ENCODE data around the gene ALOX15B.

ALOX15B gene

DNA sequence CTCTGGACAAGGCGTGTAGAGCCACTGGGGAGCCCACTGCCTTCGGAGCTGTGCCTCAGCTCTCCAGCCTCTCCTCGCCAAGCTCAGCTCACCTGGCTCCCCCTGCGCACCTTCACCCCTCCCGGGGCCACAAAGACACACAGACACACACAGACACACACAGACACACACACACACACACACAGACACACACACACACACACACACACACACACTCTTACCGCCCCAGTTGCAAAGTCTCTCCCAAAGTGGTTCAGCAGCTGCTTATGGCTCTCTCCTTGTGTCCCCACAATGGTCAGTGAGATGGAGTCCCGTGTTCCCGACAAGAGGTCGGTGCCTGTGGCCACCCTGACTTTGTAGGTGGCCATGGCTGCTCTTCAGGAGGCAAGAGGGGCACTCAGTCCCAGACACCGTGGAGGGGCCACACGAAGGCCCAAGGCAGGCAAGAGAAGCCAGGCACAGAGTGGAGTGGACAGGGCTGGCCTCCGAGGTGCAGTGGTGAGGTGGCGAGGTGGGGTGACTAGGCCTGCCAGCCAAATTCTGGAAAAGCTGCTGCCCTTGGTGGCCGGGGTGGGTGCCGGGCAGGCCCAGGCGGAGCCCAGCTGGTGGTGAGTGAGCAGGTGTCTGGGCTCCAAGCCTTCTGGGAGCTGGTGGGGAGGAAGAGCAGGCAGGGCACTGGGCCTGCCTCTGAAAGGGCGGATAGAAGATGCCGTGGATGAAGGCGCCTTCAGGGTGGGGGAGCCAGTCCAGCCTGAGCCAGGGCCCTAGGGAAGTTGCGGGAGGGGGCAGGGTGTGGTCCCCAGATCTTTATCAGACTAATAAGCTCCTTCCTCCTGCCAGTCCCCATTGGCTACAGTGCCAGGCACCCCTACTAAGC is 48.5 kb downstream of the ALOX15B start, which contains the start of gene ALOX12B:
TSS of gene ALOX12B (minus strand) at position 642 of the 877 bp plus-strand sequence. CDS start at position 368, 274 bp downstream.
- no peak for DNase-seq

DNA sequence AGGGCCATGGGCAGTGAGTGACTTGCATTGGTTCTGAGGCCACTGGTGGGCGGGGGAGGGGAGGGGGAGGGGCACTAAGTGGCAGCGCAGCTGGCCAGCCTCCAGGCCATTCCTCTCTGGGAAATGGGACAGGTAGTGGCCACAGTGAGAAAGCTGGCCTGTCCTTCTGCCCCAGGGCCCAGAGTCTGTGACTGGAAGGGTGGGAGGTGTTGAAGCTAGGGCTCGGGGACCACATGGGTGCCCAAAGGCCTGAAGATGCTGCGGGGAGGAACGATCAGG is 49.0 kb downstream of the ALOX15B start:
- no peak for DNase-seq

DNA sequence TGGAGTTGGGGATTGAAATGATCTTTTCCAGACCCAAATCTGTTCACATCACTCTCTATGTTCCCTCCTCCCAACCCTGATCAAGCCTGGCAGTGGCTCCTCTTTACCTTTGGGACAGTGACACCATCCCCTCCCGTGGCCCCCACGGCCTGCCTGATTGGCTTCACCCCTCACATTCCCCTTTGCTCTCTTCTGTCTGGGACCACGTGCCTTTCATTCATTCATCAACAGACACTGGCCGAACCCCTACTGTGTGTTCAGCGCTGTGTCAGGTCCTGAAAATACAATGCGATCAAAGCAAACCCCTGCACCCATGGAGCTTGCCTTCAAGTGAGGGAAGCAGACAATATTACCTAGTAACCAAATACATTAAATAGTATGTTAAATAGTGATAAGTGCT is 50.9 kb downstream of the ALOX15B start:
- no peak for DNase-seq

DNA sequence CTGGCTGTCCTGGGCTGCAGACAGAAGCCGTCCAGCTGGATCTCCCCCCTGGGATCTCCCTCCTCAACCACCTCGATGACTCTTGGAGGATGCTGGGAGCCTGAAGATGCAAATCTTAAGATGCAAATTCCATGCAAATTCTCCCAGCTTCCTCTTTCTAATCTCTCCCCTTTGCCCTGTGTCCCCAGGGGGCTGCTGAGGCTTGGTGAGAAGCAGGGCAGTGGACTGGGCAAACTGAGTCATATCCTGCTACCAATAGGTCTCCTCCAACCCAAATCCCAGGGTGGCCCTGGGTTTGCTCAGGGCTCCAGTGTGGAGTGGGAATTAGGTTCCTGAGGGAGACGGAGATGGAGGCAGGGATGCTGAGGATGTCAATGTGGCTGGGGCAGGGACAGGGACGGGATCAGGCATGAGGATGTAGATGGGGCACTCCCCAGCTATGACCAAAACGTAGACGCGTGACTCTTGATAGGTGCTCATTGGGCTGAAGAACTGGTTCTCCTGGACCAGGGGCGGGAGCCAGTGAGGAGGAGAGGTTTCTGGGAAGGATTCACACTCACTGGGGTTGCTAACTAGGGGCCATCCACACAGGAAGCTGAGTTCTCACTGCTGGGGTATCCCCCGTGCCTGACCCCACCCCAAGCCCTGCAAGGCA is 52.3 kb downstream of the ALOX15B start:
- DNase-seq = no peak

DNA sequence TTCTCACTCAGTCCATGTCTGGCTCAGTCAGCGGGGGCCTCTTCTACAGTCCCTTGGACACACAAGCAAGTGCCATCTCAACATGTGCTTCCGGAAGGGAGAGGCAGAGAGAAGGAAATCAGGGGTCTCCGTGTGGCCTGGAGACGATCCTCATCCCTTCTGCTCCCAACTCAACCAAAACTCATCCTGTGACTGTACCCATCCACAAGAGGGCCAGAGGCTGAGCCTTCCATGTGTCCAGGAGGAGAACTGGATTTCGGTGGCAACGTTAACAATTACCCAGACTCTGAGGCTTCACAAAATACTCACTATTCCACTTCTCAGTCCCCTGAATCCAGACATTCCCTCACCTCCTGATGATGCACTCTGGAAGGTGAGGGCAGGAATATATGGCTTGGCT is 56.5 kb downstream of the ALOX15B start:
- no peak for DNase-seq

DNA sequence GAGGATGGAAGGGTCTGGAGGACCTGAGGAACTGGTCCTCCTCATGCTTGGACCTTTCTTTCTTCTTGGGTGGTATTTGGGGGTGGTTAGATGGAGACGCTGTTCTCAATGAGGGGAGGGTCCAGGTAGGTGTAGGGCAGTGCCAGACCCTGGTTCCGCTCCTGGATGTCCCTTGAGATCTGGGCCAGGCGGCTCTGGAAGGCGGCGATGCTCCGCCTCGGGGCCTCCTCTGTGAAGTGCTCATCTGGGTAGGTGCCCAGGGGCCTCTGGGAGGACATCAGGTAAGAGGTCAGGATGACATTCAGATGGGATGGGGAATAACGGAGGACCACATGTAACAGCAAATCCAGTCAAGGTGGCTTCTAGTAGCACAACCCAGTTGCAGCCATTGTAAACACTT is 57.7 kb downstream of the ALOX15B start:
- DNase-seq = no peak
